IPS-11a (cell line): Measurements from ENCODE around the gene CFAP410.
"Not testable (repeated sequence)": the region's sequence is repeated elsewhere in the genome, so short reads cannot be mapped to it uniquely, and the experiment has no call there.

Experiments used
- H3K4me3 ChIP-seq: one replicate; pipeline ENCODE4 v1.5.1; 2013; ENCODE audit warnings: low read depth, low read length, control low read depth

CFAP410 gene

DNA sequence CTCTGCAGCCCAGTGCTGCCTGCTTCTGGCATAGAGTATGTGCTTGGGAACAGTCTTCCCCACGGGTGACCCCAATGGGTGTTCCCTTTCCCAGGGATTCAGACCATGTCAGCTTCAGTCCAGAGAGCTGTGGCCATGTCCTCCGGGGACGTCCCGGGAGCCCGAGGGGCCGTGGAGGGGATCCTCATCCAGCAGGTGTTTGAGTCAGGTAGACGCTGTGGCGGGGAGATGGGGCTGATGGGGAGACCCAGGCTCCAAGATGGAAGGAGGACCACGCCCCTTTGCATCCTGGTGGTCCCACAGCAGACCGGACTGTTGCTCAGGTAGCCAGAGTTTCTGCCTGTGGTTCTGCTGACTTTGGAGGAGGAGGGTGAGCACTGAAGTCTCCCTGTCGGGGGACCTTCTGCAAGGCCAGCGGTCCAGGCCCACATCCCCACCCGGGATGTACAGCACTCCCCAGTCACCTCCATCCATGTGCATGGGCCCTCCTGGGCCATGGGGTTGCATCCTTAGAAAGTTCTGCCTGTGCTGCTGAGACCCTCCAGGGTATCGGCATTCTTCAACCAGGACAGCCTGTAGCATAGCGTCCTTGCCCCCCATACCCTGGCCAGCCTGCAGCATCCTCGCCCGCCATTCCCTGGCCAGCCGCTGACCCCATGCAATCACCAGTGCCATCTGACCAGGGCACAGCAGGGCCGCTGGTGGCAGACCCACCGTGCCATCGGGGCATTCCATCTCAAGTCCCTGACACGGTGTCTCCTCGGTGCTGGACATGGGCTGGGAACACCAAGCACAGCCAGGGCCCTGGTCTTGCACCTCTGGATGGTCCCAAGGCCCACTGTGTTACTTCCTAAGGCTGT lies 50.7 kb downstream of the CFAP410 start:
- no peak overlapping the region for H3K4me3 ChIP-seq

DNA sequence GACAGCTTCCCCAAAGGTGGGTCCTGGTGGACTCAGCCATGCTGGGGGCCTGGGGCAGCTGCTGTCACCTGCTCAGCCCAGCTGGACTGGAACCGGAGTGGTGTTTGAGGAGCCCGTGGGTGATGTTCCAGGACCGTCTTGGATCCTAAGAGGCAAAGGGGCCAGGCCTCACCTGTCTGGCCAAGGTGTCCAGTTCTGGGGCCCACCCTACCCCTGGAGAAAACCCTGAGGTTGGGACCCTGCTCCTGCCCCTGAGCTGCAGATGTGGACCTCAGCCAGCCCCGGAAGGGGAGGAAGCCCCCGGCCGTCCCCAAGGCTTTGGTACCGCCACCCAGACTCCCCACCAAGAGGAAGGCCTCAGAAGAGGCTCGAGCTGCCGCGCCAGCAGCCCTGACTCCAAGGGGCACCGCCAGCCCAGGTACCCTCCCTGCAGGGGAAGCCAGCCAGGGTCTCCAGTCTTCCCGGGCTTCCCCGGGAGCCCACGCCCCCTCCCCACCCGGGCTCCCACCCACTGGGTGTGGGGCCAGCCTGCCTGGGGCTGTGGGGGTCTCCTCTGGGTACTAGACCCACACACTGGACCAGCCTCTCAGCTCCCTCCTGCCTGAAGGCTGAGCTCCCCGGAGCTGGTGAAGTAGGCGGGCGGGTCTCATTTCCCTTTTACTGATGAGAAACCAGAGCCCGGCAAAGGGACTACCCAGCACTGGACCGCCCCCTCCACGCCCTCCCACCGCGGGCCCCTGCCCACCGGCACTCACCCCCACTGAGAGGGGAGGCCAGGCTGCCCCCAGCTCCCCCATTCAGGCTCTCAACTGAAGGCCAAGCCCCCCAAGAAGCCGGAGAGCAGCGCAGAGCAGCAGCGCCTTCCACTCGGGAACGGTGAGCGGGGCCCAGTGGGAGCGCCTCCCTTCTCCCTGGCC lies 52.2 kb downstream of the CFAP410 start:
- H3K4me3 ChIP-seq, result no peak overlapping the region

GRCh38 chr21:44286086-44286715 lies 53.0 kb downstream of the CFAP410 start:
- H3K4me3 ChIP-seq, result no peak overlapping the region

GRCh38 chr21:44285138-44285992 lies 53.8 kb downstream of the CFAP410 start, which contains the start of gene AIRE:
TSS of gene AIRE (plus strand) at chr21:44285876. CDS start at chr21:44286007, 131 bp downstream.
- no peak within 1 kb of the TSS for H3K4me3 ChIP-seq

DNA sequence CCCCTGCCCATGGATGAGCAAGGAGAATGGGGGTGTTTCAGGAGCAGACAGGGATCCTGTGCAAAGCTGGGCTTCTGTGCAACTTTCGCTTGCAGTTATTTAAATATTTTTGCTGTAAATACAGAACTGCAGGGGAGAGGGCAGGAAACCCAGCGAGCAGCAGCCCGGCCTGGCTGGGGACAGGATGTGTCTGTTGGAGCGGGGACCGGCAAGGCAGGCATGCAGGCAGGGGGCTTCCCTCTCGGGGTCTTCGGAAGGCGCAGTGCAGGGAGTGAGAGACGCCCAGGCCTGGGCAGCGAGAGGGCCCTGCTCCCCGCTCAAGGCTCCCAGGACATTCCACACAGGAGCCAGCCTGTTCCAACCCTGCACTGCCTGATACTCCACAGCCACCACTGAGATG lies 55.2 kb downstream of the CFAP410 start:
- H3K4me3 ChIP-seq, result no peak overlapping the region

DNA sequence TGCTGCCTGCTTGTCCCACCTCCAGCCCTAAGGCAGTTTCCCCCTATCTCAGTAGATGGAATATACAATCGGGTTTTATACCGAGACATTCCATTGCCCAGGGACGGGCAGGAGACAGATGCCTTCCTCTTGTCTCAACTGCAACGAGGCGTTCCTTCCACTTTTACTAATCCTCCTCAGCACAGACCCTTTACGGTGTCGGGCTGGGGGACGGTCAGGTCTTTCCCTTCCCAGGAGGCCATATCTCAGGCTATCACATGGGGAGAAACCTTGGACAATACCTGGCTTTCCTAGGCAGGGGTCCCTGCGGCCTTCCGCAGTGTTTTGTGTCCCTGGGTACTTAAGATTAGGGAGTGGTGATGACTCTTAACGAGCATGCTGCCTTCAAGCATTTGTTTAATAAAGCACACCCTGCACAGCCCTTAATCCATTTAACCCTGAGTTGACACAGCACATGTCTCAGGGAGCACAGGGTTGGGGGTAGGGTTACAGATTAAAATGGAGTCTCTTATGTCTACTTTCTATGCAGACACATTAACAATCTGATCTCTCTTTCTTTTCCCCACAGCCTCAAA lies 55.9 kb downstream of the CFAP410 start:
- not testable (repeated sequence) for H3K4me3 ChIP-seq

DNA sequence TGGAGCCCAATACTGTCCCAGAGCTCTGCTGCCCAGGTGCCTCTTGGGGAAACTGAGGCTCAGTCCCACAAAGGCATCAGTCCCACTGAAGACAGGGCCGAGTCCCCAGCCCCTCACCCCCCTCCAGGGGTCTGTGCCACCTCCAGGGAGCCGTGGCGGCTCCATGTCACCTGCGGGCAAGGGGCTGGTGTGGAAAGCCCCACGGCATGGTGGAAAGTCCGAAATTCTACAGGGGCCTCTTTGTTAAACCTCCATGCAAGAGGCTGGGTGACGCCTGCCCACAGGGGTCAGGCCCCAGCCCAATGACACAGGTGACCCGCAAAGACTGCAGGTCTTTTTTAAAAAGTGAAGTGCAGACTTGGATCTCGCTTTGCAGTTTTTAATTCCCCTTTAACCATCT lies 56.8 kb downstream of the CFAP410 start:
- no peak overlapping the region for H3K4me3 ChIP-seq

- H3K4me3 ChIP-seq, result no peak overlapping the region
Observed at GRCh38 chr21:44281801-44282200, 57.4 kb downstream of the CFAP410 start.

DNA sequence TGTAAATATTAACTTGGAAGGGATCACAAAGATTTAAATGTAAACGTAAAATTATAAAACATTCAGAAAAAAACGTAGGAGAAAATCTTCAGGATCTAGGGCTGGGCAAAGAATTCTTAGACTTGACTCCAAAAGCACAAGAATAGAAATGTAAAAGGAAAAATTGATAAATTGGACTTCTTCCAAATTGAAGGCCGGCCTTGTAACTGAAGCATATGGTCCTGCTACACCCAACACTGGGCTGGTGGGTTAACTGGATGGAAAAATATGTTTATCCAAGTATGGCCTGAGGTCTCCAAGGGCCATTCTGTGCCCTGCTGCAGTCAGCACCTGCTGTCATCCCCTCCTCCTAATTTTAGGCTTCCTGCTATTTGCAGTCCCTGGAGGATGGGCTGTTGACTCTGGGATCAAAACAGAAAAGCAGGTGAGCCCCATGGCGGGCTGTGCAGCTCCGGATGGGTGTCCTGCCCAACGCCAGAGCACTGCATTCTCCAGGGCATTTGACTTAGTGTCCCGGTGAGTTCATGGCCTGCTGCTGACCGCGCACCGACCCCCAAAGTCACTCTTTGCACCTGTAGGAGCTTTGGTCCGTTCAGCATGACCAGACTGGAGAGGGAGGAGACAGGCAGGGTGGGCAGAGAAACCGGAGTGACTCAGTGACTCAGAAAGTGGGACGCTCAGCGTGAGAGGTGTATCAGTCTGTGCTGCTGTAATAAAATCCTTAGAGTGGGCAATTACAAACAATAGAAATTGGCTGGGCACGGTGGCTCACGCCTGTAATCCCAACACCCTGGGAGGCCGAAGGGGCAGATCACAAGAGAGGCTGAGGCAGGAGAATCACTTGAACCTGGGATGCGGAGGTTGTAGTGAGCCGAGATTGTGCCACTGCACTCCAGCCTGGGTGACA lies 59.6 kb downstream of the CFAP410 start:
- H3K4me3 ChIP-seq, result no peak overlapping the region
